Upper lobe of left lung (tissue), 6 donors: ENCODE results near the gene CDS2. TPM values are rescaled to one million over a fixed set of nuclear protein-coding genes. Genes with fewer than 3 reads are reported as not detected.

Experiments
- ATAC-seq, 2 donors: fragments of 200-7000 bp; cut with Tn5 transposase; one replicate each; pipeline ENCODE4 v1.9.1; 2022; ENCODE audit warnings: mild to moderate bottlenecking in 2 of 2, moderate library complexity in 2 of 2; ENCODE audit not compliant: low FRiP score in 2 of 2
- DNase-seq, 2 donors: peaks; one replicate each; pipeline ENCODE4 v3.0.0-alpha.2; 2019 to 2020
- H3K27ac ChIP-seq, 4 donors: fragments of 200-600 bp; sonication (generic); one replicate each; pipeline ENCODE4 v1.5.1; 2016 to 2019
- H3K27me3 ChIP-seq, 4 donors: fragments of 200-600 bp; sonication (generic); one replicate each; pipeline ENCODE4 v1.5.1; 2017 to 2019
- H3K36me3 ChIP-seq, 4 donors: fragments of 200-600 bp; sonication (generic); one replicate each; pipeline ENCODE4 v1.5.1; 2016 to 2019
- H3K4me1 ChIP-seq, 4 donors: fragments of 200-600 bp; sonication (generic); one replicate each; pipeline ENCODE4 v1.5.1; 2018 to 2019
- H3K4me3 ChIP-seq, 4 donors: fragments of 200-600 bp; sonication (generic); one replicate each; pipeline ENCODE4 v1.5.1; 2017 to 2019; ENCODE audit warnings: mild to moderate bottlenecking in 2 of 4, moderate library complexity in 1 of 4
- H3K9me3 ChIP-seq, 4 donors: fragments of 200-600 bp; sonication (generic); one replicate each; pipeline ENCODE4 v1.5.1; 2018 to 2019
- EP300 ChIP-seq, 4 donors: sonication (generic); formaldehyde crosslinking; IDR thresholded peaks; one replicate each; pipeline ENCODE4 v1.5.1; 2017; ENCODE audit warnings: antibody characterized with exemption in 4 of 4, control low read depth in 2 of 4
- POLR2A ChIP-seq, 4 donors: fragments of 450-650 bp; IDR thresholded peaks; one replicate each; pipeline ENCODE4 v1.5.1; 2016 to 2017; ENCODE audit warnings: antibody characterized with exemption in 4 of 4, mild to moderate bottlenecking in 2 of 4
- POLR2AphosphoS5 ChIP-seq, 2 donors: sonication (generic); formaldehyde crosslinking; IDR thresholded peaks; one replicate each; pipeline ENCODE4 v1.5.1; 2017; ENCODE audit warnings: antibody characterized with exemption in 2 of 2
- WGBS, 2 donors: methylation state at CpG; one replicate each; pipeline ENCODE4 v1.1.5; 2017 to 2018; 5-methylcytosine and 5-hydroxymethylcytosine counted together
- total RNA-seq, 6 donors: library from RNA; depleted of rRNA in 4 of 6; stranded (reverse); fragments of >200 nt in 4 of 6; gene quantifications; one replicate each; pipeline versions ENCODE4 v1.1.0 to v1.2.1, GENCODE V29; 2016 to 2021
- TF ChIP-seq, protein P1 (sequence below), 6 experiments: fragments of 450-650 bp in 4 of 6; fragments of 200-600 bp in 2 of 6; sonication (generic) in 2 of 6; IDR thresholded peaks; one replicate each; pipeline ENCODE4 v1.5.1; 2016 to 2019; ENCODE audit warnings: antibody characterized with exemption in 6 of 6
- donor health status: DM: no; HTN: no; CAD: no; lungs with moderate emphysema.
- donor health status: DM: no; HTN: yes; CAD: no; lungs with severe emphysema.

The CDS2 gene
- 10 to 100 TPM; 26.2 to 64.0 (median 40.6) TPM for total RNA-seq

GRCh38 chr20:5126512-5127203 lies at the start of gene CDS2:
CDS2 (plus strand) TSS chr20:5127008; CDS start chr20:5127093, 85 bp downstream.
- Histone ChIP-seq H3K36me3 (no peaks in the 10 kb centered on the region), H3K27ac (peak within 1 kb of the TSS; percentile 91 to 99 (median 97)), H3K4me3 (peak within 1 kb of the TSS; percentile 65 to 100 (median 92)), H3K4me1 (peaks cover 22 to 46% (median 29%) of the 10 kb centered on the region in 4 donors), H3K27me3 (no peaks in the 10 kb centered on the region), H3K9me3 (no peaks in the 10 kb centered on the region)
- DNase-seq (peak; percentile 100), ATAC-seq (peak; percentile 98 to 99)
- TF ChIP-seq POLR2A (IDR thresholded peaks at IDR 0.05) (peak in 3 of 4 donors; percentile 82 to 94 (median 87)), EP300 (IDR thresholded peaks at IDR 0.05) (peak in 1 of 4 donors; percentile 13), POLR2AphosphoS5 (IDR thresholded peaks at IDR 0.05) (peak; percentile 79)
- TF ChIP-seq, protein P1, sequence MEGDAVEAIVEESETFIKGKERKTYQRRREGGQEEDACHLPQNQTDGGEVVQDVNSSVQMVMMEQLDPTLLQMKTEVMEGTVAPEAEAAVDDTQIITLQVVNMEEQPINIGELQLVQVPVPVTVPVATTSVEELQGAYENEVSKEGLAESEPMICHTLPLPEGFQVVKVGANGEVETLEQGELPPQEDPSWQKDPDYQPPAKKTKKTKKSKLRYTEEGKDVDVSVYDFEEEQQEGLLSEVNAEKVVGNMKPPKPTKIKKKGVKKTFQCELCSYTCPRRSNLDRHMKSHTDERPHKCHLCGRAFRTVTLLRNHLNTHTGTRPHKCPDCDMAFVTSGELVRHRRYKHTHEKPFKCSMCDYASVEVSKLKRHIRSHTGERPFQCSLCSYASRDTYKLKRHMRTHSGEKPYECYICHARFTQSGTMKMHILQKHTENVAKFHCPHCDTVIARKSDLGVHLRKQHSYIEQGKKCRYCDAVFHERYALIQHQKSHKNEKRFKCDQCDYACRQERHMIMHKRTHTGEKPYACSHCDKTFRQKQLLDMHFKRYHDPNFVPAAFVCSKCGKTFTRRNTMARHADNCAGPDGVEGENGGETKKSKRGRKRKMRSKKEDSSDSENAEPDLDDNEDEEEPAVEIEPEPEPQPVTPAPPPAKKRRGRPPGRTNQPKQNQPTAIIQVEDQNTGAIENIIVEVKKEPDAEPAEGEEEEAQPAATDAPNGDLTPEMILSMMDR (IDR thresholded peaks at IDR 0.05), result peak; percentile 44 to 87 (median 63)
- 0 to 1% methylated on average over 26 to 40 of the region's 78 CpGs for WGBS, 2 donors

DNA sequence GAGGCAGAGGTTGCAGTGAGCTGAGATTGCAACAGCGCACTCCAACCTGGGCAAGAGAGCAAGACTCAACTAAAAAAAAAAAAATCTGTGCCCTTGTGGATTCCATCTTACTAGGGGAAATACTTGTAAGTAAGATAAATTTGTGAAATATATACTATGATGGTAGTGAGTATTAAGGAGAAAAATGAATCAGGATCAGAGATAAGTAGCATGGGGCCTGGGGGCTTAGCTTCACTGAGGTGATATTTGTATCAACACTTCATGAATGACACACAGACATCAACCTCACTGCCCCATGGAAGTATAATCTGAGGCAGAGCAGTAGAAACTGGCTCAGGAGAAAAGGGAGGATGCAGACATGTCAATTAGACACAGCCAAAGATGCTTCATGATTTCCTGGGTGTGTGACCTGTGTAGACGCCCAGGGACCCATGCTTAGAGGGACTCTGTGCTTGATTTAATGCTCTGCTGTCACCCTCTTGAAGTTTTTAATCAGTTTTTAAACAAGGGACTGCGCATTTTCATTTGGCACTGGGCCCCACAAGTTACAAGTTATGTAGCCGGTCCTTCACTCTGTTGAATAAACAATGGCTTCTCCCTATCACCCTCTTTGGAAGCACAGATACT lies 48.9 kb upstream of the CDS2 start:
- H3K36me3 ChIP-seq, result no peaks in the 10 kb centered on the region
- H3K4me1 ChIP-seq, result peaks cover 25 to 35% (median 31%) of the 10 kb centered on the region in 4 donors
- no peaks in the 10 kb centered on the region for H3K27me3 ChIP-seq
- ATAC-seq (no peak), DNase-seq (no peak)
- peak overlapping the region; percentile 78 to 91 (median 86) for H3K27ac ChIP-seq
- no peak for TF ChIP-seq POLR2AphosphoS5 (IDR thresholded peaks at IDR 0.05)
- 35 to 38% methylated on average over 4 of the region's 4 CpGs for WGBS, 2 donors
- peak overlapping the region in 3 of 4 donors; percentile 23 to 36 (median 27) for H3K4me3 ChIP-seq
- H3K9me3 ChIP-seq, result no peaks in the 10 kb centered on the region

GRCh38 chr20:5078399-5078958 lies 48.3 kb upstream of the CDS2 start:
- 17 to 25% methylated on average over 10 to 11 of the region's 11 CpGs for WGBS, 2 donors
- peak overlapping the region; percentile 78 to 91 (median 86) for H3K27ac ChIP-seq
- H3K36me3 ChIP-seq, result no peaks in the 10 kb centered on the region
- TF ChIP-seq EP300 (IDR thresholded peaks at IDR 0.05) (peak in 2 of 4 donors; percentile 56 to 61), POLR2AphosphoS5 (IDR thresholded peaks at IDR 0.05) (peak; percentile 77 to 85), POLR2A (IDR thresholded peaks at IDR 0.05) (peak in 2 of 4 donors; percentile 15 to 72)
- TF ChIP-seq, protein P1 (IDR thresholded peaks at IDR 0.05), result no peak
- DNase-seq (peak in 1 of 2 donors; percentile 93), ATAC-seq (peak; percentile 92 to 93)
- H3K4me3 ChIP-seq, result peak overlapping the region in 3 of 4 donors; percentile 23 to 36 (median 27)
- H3K9me3 ChIP-seq, result no peaks in the 10 kb centered on the region
- H3K4me1 ChIP-seq, result peaks cover 19 to 29% (median 25%) of the 10 kb centered on the region in 4 donors
- no peaks in the 10 kb centered on the region for H3K27me3 ChIP-seq

DNA sequence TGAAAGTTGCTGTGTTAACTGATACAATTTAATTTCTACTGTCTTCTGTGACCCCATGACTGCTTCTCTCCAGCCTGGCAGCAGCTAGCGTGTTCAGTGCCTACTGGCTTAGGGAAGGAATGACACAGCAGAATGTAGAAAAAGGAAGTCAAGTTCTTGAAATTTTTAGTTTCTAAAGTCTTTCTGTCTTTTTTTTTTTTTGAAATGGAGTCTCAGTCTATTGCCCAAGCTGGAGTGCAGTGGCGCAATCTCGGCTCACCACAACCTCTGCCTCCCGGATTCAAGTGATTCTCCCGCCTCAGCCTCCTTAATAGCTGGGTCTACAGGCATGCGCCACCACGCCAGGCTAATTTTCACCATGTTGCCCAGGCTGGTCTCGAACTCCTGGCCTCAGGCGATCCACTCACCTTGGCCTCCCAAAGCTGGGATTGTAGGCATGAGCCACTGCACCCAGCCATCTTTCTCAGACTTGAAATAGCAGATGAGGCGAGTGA lies 46.4 kb upstream of the CDS2 start:
- H3K9me3 ChIP-seq, result no peaks in the 10 kb centered on the region
- ATAC-seq (peak; percentile 84 to 89), DNase-seq (peak in 1 of 2 donors; percentile 87)
- TF ChIP-seq EP300 (IDR thresholded peaks at IDR 0.05) (no peak), POLR2AphosphoS5 (IDR thresholded peaks at IDR 0.05) (peak; percentile 51 to 52), POLR2A (IDR thresholded peaks at IDR 0.05) (peak in 1 of 4 donors; percentile 32)
- H3K36me3 ChIP-seq, result no peaks in the 10 kb centered on the region
- peaks cover 14 to 25% (median 19%) of the 10 kb centered on the region in 4 donors for H3K4me1 ChIP-seq
- no peak overlapping the region for H3K4me3 ChIP-seq
- 66 to 77% methylated on average over 10 of the region's 10 CpGs for whole genome bisulfite sequencing, 2 donors
- H3K27me3 ChIP-seq, result no peaks in the 10 kb centered on the region
- H3K27ac ChIP-seq, result peak overlapping the region; percentile 78 to 91 (median 86)

GRCh38 chr20:5085380-5085779 lies 41.4 kb upstream of the CDS2 start:
- ATAC-seq (no peak), DNase-seq (peak in 1 of 2 donors; percentile 67)
- TF ChIP-seq EP300 (IDR thresholded peaks at IDR 0.05), result no peak
- TF ChIP-seq POLR2A (IDR thresholded peaks at IDR 0.05), result no peak
- TF ChIP-seq POLR2AphosphoS5 (IDR thresholded peaks at IDR 0.05), result no peak
- TF ChIP-seq, protein P1 (IDR thresholded peaks at IDR 0.05), result no peak
- Histone ChIP-seq H3K27ac (peak overlapping the region in 3 of 4 donors; percentile 28 to 77 (median 54)), H3K4me1 (peaks cover 5 to 15% (median 9%) of the 10 kb centered on the region in 4 donors), H3K9me3 (no peaks in the 10 kb centered on the region), H3K4me3 (no peak overlapping the region), H3K36me3 (no peaks in the 10 kb centered on the region), H3K27me3 (no peaks in the 10 kb centered on the region)
- WGBS, 2 donors, result 81 to 82% methylated on average over 4 of the region's 4 CpGs
